ENCODE data around the gene ACP7. TPM values are rescaled to one million over a fixed set of nuclear protein-coding genes. Genes with fewer than 3 reads are reported as not detected.

Gene ACP7
- total and polyA plus RNA-seq, 2 of the 4 experiments (the other 2 are of a cell fraction), result not detected

GRCh38 chr19:39142630-39143029, 58.5 kb downstream of the ACP7 start:
- H3K18ac ChIP-seq (ENCODE audit: low read depth, low read length), result no peak overlapping the region
- 100% methylated on average over 1 of the region's 5 CpGs; no CpG with 5 or more reads in 1 of the 2 experiments for WGBS, 2 experiments (ENCODE audit: extremely low coverage in 2 of 2, insufficient read length in 1 of 2)
- peaks cover 9% of the 10 kb centered on the region; the same call in 1 of the 2 replicates for H3K4me1 ChIP-seq (ENCODE audit: control insufficient read depth, insufficient read depth, low read length)
- no peaks in the 10 kb centered on the region for H3K36me3 ChIP-seq (ENCODE audit: control insufficient read depth, insufficient read depth, low read length)
- peaks cover 54 to 84% of the 10 kb centered on the region in 2 experiments for H3K79me1 ChIP-seq (ENCODE audit: low read depth in 1 of 2, low read length in 2 of 2)
- no peak overlapping the region for H2AK9ac ChIP-seq (replicated peaks; ENCODE audit: low read depth, low read length, poor library complexity)
- intact Hi-C loops (cut with micrococcal nuclease), result no loop called here
- H3K9me1 ChIP-seq (ENCODE audit: insufficient read depth, low read length), result peaks cover 11% of the 10 kb centered on the region; the same call in 1 of the 2 replicates
- in situ Hi-C loops (cut with MboI; ENCODE audit: low sequenced_read_pairs), result no loop called here
- no peak for TF ChIP-seq NFE2L2 (IDR thresholded peaks at IDR 0.05; ENCODE audit: low read depth, low read length)
- no peak for TF ChIP-seq CEBPB (IDR thresholded peaks at IDR 0.05; ENCODE audit: low read depth, low read length)
- TF ChIP-seq MXI1 (IDR thresholded peaks at IDR 0.05; ENCODE audit: borderline replicate concordance, low read depth, low read length), result no peak
- TF ChIP-seq POLR2A (IDR thresholded peaks at IDR 0.05; ENCODE audit: low read depth, low read length), result no peak
- no peak for TF ChIP-seq RFX5 (IDR thresholded peaks at IDR 0.05; ENCODE audit: low read depth, low read length)
- no peak for TF ChIP-seq USF2 (IDR thresholded peaks at IDR 0.05; ENCODE audit: low read depth, low read length)
- no peak for TF ChIP-seq ELK1 (IDR thresholded peaks at IDR 0.05; ENCODE audit: borderline replicate concordance, low read depth, low read length)
- no peak for TF ChIP-seq MAFK (IDR thresholded peaks at IDR 0.05; ENCODE audit: low read depth, low read length)
- no peak for TF ChIP-seq FOS (IDR thresholded peaks at IDR 0.05; ENCODE audit: low read depth, low read length)
- no peak for TF ChIP-seq RAD21 (IDR thresholded peaks at IDR 0.05; ENCODE audit: low read length)
- no peak for TF ChIP-seq MAZ (IDR thresholded peaks at IDR 0.05; ENCODE audit: borderline replicate concordance, low read depth, low read length)
- TF ChIP-seq RCOR1 (IDR thresholded peaks at IDR 0.05; ENCODE audit: insufficient replicate concordance, low read length), result no peak
- no peak for TF ChIP-seq SMC3 (IDR thresholded peaks at IDR 0.05; ENCODE audit: low read depth, low read length)
- no peak for TF ChIP-seq CTCF (conservative IDR thresholded peaks at IDR 0.05; ENCODE audit: low read depth, low read length)
- TF ChIP-seq BHLHE40 (IDR thresholded peaks at IDR 0.05; ENCODE audit: low read depth, low read length), result no peak
- TF ChIP-seq CHD1 (IDR thresholded peaks at IDR 0.05; ENCODE audit: low read depth, low read length), result no peak
- no peak overlapping the region for H3K56ac ChIP-seq (ENCODE audit: extremely low read depth, insufficient read depth, low read length)
- dilution Hi-C loops (cut with HindIII; ENCODE audit: low sequenced_read_pairs, unreplicated experiment), result no loop called here
- no peak overlapping the region for H3K4ac ChIP-seq (ENCODE audit: low read depth, low read length)
- no peak overlapping the region for H2BK20ac ChIP-seq (ENCODE audit: low read depth, low read length)
- no peak overlapping the region for H3K4me3 ChIP-seq (ENCODE audit: insufficient read depth, low read depth, low read length)
- no peak overlapping the region for H2BK120ac ChIP-seq (ENCODE audit: low read depth, low read length)
- H4K20me1 ChIP-seq (ENCODE audit: insufficient read depth, low read length), result peaks cover 74% of the 10 kb centered on the region
- no peak overlapping the region for H2AK5ac ChIP-seq (ENCODE audit: low read depth, low read length)
- no peak overlapping the region for H4K91ac ChIP-seq (ENCODE audit: insufficient read depth, low read depth, low read length)
- H3K27ac ChIP-seq (ENCODE audit: insufficient read depth, low read length), result no peak overlapping the region
- H4K5ac ChIP-seq (ENCODE audit: low read depth, low read length), result no peak overlapping the region
- no peak overlapping the region for H3K4me2 ChIP-seq (ENCODE audit: low read depth, low read length)
- BruUV-seq (replicated peaks), result no TSS peak
- ChIA-PET CTCF (no interaction called here), POLR2A (ENCODE audit: unreplicated experiment) (no interaction called here)
- H3K23ac ChIP-seq (ENCODE audit: low read depth, low read length), result no peak overlapping the region
- no peak overlapping the region for H2BK5ac ChIP-seq (ENCODE audit: low read depth, low read length, poor library complexity, severe bottlenecking)
- DNase-seq (no peak), ATAC-seq (ENCODE audit: low read depth) (no peak)
- no peaks in the 10 kb centered on the region for H3K27me3 ChIP-seq (ENCODE audit: control insufficient read depth, insufficient read depth, low read length)
- H3K9ac ChIP-seq (ENCODE audit: low read depth, low read length), result no peak overlapping the region
- H4K8ac ChIP-seq (ENCODE audit: low read depth in 2 of 2, low read length in 2 of 2), result no peak overlapping the region
- no peak overlapping the region for H3K14ac ChIP-seq (replicated peaks; ENCODE audit: low read depth, low read length)
- no peaks in the 10 kb centered on the region for H3K9me3 ChIP-seq (ENCODE audit: control insufficient read depth, insufficient read depth, low read length)
- peak overlapping the region; percentile 40 for H2AFZ ChIP-seq (replicated peaks; ENCODE audit: low read length, poor library complexity)
- no peak overlapping the region for H2BK15ac ChIP-seq (ENCODE audit: low read depth, low read length)
